ENCODE measurements around the gene GALNT5.
"Not testable (repeated sequence)": the region's sequence is repeated elsewhere in the genome, so short reads cannot be mapped to it uniquely, and the experiment has no call there.

GALNT5 gene

DNA sequence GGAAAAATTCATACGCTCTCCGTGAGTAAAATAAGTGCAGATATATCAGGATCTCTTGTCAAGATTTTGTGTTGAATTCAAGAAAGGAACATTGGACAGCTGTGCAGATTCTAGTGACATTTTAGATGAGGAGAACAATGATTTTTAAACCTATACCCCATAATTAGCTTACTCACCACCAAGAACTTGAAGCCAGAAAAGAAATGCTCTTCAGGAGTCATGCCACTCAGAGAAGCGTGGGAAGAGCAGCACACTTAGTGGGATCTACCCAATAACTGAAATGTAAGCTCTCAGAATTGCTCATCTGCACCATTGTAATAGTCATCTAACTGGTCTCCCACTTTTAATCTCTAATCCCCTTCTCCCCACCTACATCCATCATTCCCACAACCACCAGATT is 77.3 kb downstream of the GALNT5 start:
- TF ChIP-seq POLR2A (IDR thresholded peaks at IDR 0.05; ENCODE audit: extremely low read depth, insufficient read length) (no peak), CTCF (IDR thresholded peaks at IDR 0.05; ENCODE audit: low read depth, low read length) (no peak), MYC (IDR thresholded peaks at IDR 0.05; ENCODE audit: low read depth, low read length) (no peak), MAX (IDR thresholded peaks at IDR 0.05; ENCODE audit: low read depth, low read length) (no peak)
- no peak for DNase-seq (ENCODE audit: low read depth)
- no peak overlapping the region for H3K4me3 ChIP-seq (ENCODE audit: low read depth, low read length)

GRCh38 chr2:157336137-157337010 is 78.9 kb downstream of the GALNT5 start:
- peak; percentile 46 for DNase-seq (ENCODE audit: low read depth)
- no peak overlapping the region for H3K4me3 ChIP-seq (ENCODE audit: low read depth, low read length)
- peak; percentile 86 for TF ChIP-seq CTCF (IDR thresholded peaks at IDR 0.05; ENCODE audit: low read depth, low read length)
- no peak for TF ChIP-seq POLR2A (IDR thresholded peaks at IDR 0.05; ENCODE audit: extremely low read depth, insufficient read length)

- no peak overlapping the region for H3K4me3 ChIP-seq (ENCODE audit: low read depth, low read length)
- no peak for TF ChIP-seq MYC (IDR thresholded peaks at IDR 0.05; ENCODE audit: low read depth, low read length)
- TF ChIP-seq MAX (IDR thresholded peaks at IDR 0.05; ENCODE audit: low read depth, low read length): no peak
- TF ChIP-seq CTCF (IDR thresholded peaks at IDR 0.05; ENCODE audit: low read depth, low read length): no peak
- TF ChIP-seq POLR2A (IDR thresholded peaks at IDR 0.05; ENCODE audit: extremely low read depth, insufficient read length): no peak
- no peak for DNase-seq (ENCODE audit: low read depth)
Observed at GRCh38 chr2:157337978-157338377, 80.5 kb downstream of the GALNT5 start.

GRCh38 chr2:157339965-157340655 is 82.6 kb downstream of the GALNT5 start:
- no peak overlapping the region for H3K4me3 ChIP-seq (ENCODE audit: low read depth, low read length)
- DNase-seq (ENCODE audit: low read depth): no peak
- TF ChIP-seq MAX (IDR thresholded peaks at IDR 0.05; ENCODE audit: low read depth, low read length) (no peak), MYC (IDR thresholded peaks at IDR 0.05; ENCODE audit: low read depth, low read length) (no peak), CTCF (IDR thresholded peaks at IDR 0.05; ENCODE audit: low read depth, low read length) (no peak), POLR2A (IDR thresholded peaks at IDR 0.05; ENCODE audit: extremely low read depth, insufficient read length) (no peak)

- DNase-seq (ENCODE audit: low read depth); H3K4me3 ChIP-seq (ENCODE audit: low read depth, low read length): not testable (repeated sequence)
Observed at GRCh38 chr2:157341381-157341780, 83.9 kb downstream of the GALNT5 start.

DNA sequence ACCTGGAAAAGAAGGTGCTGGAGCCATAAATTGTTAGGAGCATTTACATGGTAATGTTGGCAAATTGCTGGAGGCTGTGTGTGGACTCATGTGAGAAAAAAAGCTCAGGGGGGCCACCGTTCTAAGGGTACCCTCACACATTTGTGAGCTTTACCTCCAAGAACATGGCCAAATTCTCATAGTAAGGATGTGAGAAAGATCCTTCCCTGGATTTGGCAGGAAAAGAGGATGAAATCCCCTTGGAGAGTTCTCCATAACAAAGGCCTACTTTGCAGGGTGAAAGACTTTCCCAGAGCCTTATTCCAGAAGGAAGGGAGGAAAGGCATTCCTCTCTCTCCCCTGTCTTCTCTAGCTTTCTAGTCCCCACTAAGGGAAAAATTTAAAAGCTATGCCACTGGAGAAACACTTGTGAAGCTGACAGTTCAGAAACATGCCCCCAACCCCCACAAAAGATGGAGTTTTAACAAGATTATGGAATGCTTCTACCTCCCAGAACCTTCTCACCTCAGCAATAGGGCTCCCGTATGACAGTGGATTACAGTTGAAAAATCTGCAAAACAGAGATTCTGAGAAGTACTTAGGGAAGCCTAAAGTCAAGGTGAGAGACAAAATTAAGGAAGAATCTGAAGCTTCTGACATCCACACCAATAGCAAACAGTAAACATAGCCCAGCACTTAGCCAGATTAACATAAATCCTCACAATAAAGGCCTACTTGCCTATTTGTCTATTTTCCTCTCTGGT is 88.3 kb downstream of the GALNT5 start:
- H3K4me3 ChIP-seq (ENCODE audit: low read depth, low read length): no peak overlapping the region
- TF ChIP-seq MYC (IDR thresholded peaks at IDR 0.05; ENCODE audit: low read depth, low read length) (no peak), MAX (IDR thresholded peaks at IDR 0.05; ENCODE audit: low read depth, low read length) (no peak), CTCF (IDR thresholded peaks at IDR 0.05; ENCODE audit: low read depth, low read length) (no peak), POLR2A (IDR thresholded peaks at IDR 0.05; ENCODE audit: extremely low read depth, insufficient read length) (no peak)
- no peak for DNase-seq (ENCODE audit: low read depth)

Measured in NB4 (cell line).